HAP-1 (cell line): ENCODE results near the gene RPL12.

ENCODE experiments used
- DNase-seq, 2 experiments: peaks; one replicate each; pipeline ENCODE4 v3.0.0-alpha.2; 2016 to 2020; ENCODE audit warnings: low spot score in 2 of 2
- H3K27me3 ChIP-seq: fragments of 250-450 bp; sonication (Bioruptor Pico); 2 replicates; pipeline ENCODE4 v1.5.1; 2020; ENCODE audit warnings: low read depth, mild to moderate bottlenecking, moderate library complexity
- H3K36me3 ChIP-seq: fragments of 250-450 bp; sonication (Bioruptor Pico); replicated peaks from 2 replicates; pipeline ENCODE4 v1.5.1; 2020; ENCODE audit warnings: mild to moderate bottlenecking
- H3K4me1 ChIP-seq: fragments of 250-450 bp; sonication (Bioruptor Pico); 2 replicates; pipeline ENCODE4 v1.5.1; 2020; ENCODE audit warnings: mild to moderate bottlenecking
- H3K4me3 ChIP-seq: fragments of 250-450 bp; sonication (Bioruptor Pico); 2 replicates; pipeline ENCODE4 v1.5.1; 2020; ENCODE audit warnings: mild to moderate bottlenecking, moderate library complexity
- H3K9me3 ChIP-seq: fragments of 250-450 bp; sonication (Bioruptor Pico); 2 replicates; pipeline ENCODE4 v1.5.1; 2020; ENCODE audit warnings: mild to moderate bottlenecking, moderate library complexity
- in situ Hi-C: fragments of 300-500 bp; cut with MboI; formaldehyde crosslinking; loops from 3 replicates; pipeline ENCODE4 v1.14.3; 2020; ENCODE audit warnings: low sequenced_read_pairs, inconsistent platforms, mixed read lengths

The RPL12 gene

GRCh38 chr9:127399736-127400269, 51.4 kb downstream of the RPL12 start:
- Histone ChIP-seq H3K4me3 (no peak overlapping the region), H3K9me3 (no peaks in the 10 kb centered on the region)
- in situ Hi-C loops: loop anchor here (10.0 kb wide), 1 partner anchor 185 kb away; no protein-coding TSS in a partner anchor

GRCh38 chr9:127398715-127399400, 52.3 kb downstream of the RPL12 start:
- peaks cover 20% of the 10 kb centered on the region; the same call in 1 of the 2 replicates for H3K36me3 ChIP-seq
- in situ Hi-C loops: loop anchor here (10.0 kb wide), 1 partner anchor 184 kb away; no protein-coding TSS in a partner anchor
- no peak overlapping the region; the same call in 1 of the 2 replicates for H3K4me3 ChIP-seq
- DNase-seq: no peak
- no peaks in the 10 kb centered on the region; the same call in 1 of the 2 replicates for H3K4me1 ChIP-seq
- no peaks in the 10 kb centered on the region for H3K27me3 ChIP-seq
- no peaks in the 10 kb centered on the region for H3K9me3 ChIP-seq

More at GRCh38 chr9:127399736-127400269, 51.4 kb downstream of the RPL12 start:
- no peaks in the 10 kb centered on the region; the same call in 1 of the 2 replicates for H3K4me1 ChIP-seq
- no peak for DNase-seq
- peaks cover 23% of the 10 kb centered on the region; the same call in 1 of the 2 replicates for H3K36me3 ChIP-seq
- H3K27me3 ChIP-seq: no peaks in the 10 kb centered on the region

- H3K36me3 ChIP-seq: peaks cover 15% of the 10 kb centered on the region; the same call in 1 of the 2 replicates
- in situ Hi-C loops: loop anchor here (10.0 kb wide), 1 partner anchor 183 kb away; no protein-coding TSS in a partner anchor
Measured at GRCh38 chr9:127398275-127398647, 52.9 kb downstream of the RPL12 start.

More at GRCh38 chr9:127398275-127398647, 52.9 kb downstream of the RPL12 start:
- no peaks in the 10 kb centered on the region for H3K27me3 ChIP-seq
- peak overlapping the region; percentile 53 for H3K4me3 ChIP-seq
- DNase-seq: no peak
- H3K9me3 ChIP-seq: no peaks in the 10 kb centered on the region
- H3K4me1 ChIP-seq: no peaks in the 10 kb centered on the region; the same call in none of the 2 replicates
